ENCODE measurements around the gene HOXB13. TPM values are rescaled to one million over a fixed set of nuclear protein-coding genes. Genes with fewer than 3 reads are reported as not detected.
"Not testable (repeated sequence)": the region's sequence is repeated elsewhere in the genome, so short reads cannot be mapped to it uniquely, and the experiment has no call there.

HOXB13 gene
- total RNA-seq, 2 donors from 2014 or later, result 78.7 to 249 TPM

- peak overlapping the region; percentile 97 to 98 for H3K27ac ChIP-seq
- peaks cover 5% of the 10 kb centered on the region for H3K4me1 ChIP-seq (replicated peaks)
- no peaks in the 10 kb centered on the region for H3K36me3 ChIP-seq
- intact Hi-C loops (cut with DNase I), result no loop called here
- TF ChIP-seq CTCF (IDR thresholded peaks at IDR 0.05) (no peak), POLR2AphosphoS5 (IDR thresholded peaks at IDR 0.05) (no peak)
- DNase-seq (ENCODE audit: low spot score), result peak; percentile 40
- H3K4me3 ChIP-seq, result peak overlapping the region; percentile 55 to 63
- WGBS, result 1% methylated on average over 73 of the region's 80 CpGs
- no peaks in the 10 kb centered on the region for H3K27me3 ChIP-seq (replicated peaks; ENCODE audit: insufficient read depth)
- no peaks in the 10 kb centered on the region for H3K9me3 ChIP-seq
These were observed 9.5 kb downstream of the HOXB13 start for GRCh38 chr17:48718761-48719641.

GRCh38 chr17:48718227-48718760 is 10.3 kb downstream of the HOXB13 start:
- peak overlapping the region; percentile 55 to 63 for H3K4me3 ChIP-seq
- no peaks in the 10 kb centered on the region for H3K9me3 ChIP-seq
- H3K27me3 ChIP-seq (replicated peaks; ENCODE audit: insufficient read depth), result no peaks in the 10 kb centered on the region
- no peaks in the 10 kb centered on the region for H3K36me3 ChIP-seq
- peak overlapping the region; percentile 97 to 98 for H3K27ac ChIP-seq
- peaks cover 5% of the 10 kb centered on the region for H3K4me1 ChIP-seq (replicated peaks)
- WGBS, result 7% methylated on average over 24 of the region's 24 CpGs
- TF ChIP-seq POLR2AphosphoS5 (IDR thresholded peaks at IDR 0.05) (peak; percentile 3), POLR2A (IDR thresholded peaks at IDR 0.05) (no peak), CTCF (IDR thresholded peaks at IDR 0.05) (no peak)
- intact Hi-C loops (cut with DNase I), result no loop called here
- DNase-seq (ENCODE audit: low spot score), result peak; percentile 42

GRCh38 chr17:48717367-48718226 is 11.0 kb downstream of the HOXB13 start:
- TF ChIP-seq CTCF (IDR thresholded peaks at IDR 0.05) (no peak), POLR2AphosphoS5 (IDR thresholded peaks at IDR 0.05) (no peak), POLR2A (IDR thresholded peaks at IDR 0.05) (no peak)
- Histone ChIP-seq H3K27me3 (replicated peaks; ENCODE audit: insufficient read depth) (no peaks in the 10 kb centered on the region), H3K27ac (peak overlapping the region; percentile 97 to 98), H3K9me3 (no peaks in the 10 kb centered on the region), H3K4me3 (peak overlapping the region; percentile 55 to 63), H3K36me3 (no peaks in the 10 kb centered on the region), H3K4me1 (replicated peaks) (peaks cover 2% of the 10 kb centered on the region)
- WGBS, result 4% methylated on average over 10 of the region's 10 CpGs
- DNase-seq (ENCODE audit: low spot score), result no peak
- intact Hi-C loops (cut with DNase I), result no loop called here

GRCh38 chr17:48716549-48716948 is 12.0 kb downstream of the HOXB13 start:
- 77% methylated on average over 3 of the region's 3 CpGs for WGBS
- intact Hi-C loops (cut with DNase I); DNase-seq (ENCODE audit: low spot score); H3K4me3 ChIP-seq; H3K9me3 ChIP-seq; H3K27ac ChIP-seq; H3K27me3 ChIP-seq (replicated peaks; ENCODE audit: insufficient read depth); H3K36me3 ChIP-seq; H3K4me1 ChIP-seq (replicated peaks): not testable (repeated sequence)

Data from prostate gland (tissue), 2 donors.